Measurements from ENCODE around the gene DCTN4.

DNA sequence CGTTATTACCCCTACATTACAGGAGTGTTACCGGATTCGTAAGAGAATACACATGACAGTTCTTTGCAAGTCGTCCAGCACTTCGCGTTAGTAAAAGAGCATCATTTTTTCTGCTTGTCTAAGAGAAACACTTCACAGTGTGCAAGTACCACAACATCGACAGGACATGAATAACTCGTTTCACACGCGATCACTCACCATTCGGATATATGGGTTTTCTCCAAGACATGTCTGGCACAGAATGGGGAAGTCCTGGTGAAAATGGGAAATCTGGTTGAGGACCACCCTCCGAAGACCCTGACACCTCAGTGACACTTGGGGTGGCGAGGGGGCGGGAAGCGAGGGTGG lies 58.6 kb downstream of the DCTN4 start:
- TF ChIP-seq ZNF551 (CRISPR knock-in tag; IDR thresholded peaks at IDR 0.05) = no peak
- TF ChIP-seq, protein P1, sequence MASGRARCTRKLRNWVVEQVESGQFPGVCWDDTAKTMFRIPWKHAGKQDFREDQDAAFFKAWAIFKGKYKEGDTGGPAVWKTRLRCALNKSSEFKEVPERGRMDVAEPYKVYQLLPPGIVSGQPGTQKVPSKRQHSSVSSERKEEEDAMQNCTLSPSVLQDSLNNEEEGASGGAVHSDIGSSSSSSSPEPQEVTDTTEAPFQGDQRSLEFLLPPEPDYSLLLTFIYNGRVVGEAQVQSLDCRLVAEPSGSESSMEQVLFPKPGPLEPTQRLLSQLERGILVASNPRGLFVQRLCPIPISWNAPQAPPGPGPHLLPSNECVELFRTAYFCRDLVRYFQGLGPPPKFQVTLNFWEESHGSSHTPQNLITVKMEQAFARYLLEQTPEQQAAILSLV (tag; IDR thresholded peaks at IDR 0.05) = no peak
- TF ChIP-seq, protein P2, sequence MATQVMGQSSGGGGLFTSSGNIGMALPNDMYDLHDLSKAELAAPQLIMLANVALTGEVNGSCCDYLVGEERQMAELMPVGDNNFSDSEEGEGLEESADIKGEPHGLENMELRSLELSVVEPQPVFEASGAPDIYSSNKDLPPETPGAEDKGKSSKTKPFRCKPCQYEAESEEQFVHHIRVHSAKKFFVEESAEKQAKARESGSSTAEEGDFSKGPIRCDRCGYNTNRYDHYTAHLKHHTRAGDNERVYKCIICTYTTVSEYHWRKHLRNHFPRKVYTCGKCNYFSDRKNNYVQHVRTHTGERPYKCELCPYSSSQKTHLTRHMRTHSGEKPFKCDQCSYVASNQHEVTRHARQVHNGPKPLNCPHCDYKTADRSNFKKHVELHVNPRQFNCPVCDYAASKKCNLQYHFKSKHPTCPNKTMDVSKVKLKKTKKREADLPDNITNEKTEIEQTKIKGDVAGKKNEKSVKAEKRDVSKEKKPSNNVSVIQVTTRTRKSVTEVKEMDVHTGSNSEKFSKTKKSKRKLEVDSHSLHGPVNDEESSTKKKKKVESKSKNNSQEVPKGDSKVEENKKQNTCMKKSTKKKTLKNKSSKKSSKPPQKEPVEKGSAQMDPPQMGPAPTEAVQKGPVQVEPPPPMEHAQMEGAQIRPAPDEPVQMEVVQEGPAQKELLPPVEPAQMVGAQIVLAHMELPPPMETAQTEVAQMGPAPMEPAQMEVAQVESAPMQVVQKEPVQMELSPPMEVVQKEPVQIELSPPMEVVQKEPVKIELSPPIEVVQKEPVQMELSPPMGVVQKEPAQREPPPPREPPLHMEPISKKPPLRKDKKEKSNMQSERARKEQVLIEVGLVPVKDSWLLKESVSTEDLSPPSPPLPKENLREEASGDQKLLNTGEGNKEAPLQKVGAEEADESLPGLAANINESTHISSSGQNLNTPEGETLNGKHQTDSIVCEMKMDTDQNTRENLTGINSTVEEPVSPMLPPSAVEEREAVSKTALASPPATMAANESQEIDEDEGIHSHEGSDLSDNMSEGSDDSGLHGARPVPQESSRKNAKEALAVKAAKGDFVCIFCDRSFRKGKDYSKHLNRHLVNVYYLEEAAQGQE (IDR thresholded peaks at IDR 0.05; ENCODE audit: borderline replicate concordance) = no peak
- TF ChIP-seq, protein P2 (CRISPR knock-in tag; IDR thresholded peaks at IDR 0.05; ENCODE audit: low read depth) = no peak
- TF ChIP-seq PHB (CRISPR knock-in tag; IDR thresholded peaks at IDR 0.05) = no peak
- TF ChIP-seq TAF1 (IDR thresholded peaks at IDR 0.05; ENCODE audit: control insufficient read depth, extremely low read depth, insufficient read depth, low read length, severe bottlenecking) = no peak
- TF ChIP-seq EP300 (IDR thresholded peaks at IDR 0.05; ENCODE audit: low read length) = no peak
- TF ChIP-seq TCF3 (CRISPR knock-in tag; IDR thresholded peaks at IDR 0.05) = no peak
- TF ChIP-seq KDM5B (IDR thresholded peaks at IDR 0.05; ENCODE audit: insufficient replicate concordance, low read depth, low read length) = no peak
- no peak for TF ChIP-seq FOXM1 (IDR thresholded peaks at IDR 0.05; ENCODE audit: low read depth)
- TF ChIP-seq FOXM1 (CRISPR knock-in tag; IDR thresholded peaks at IDR 0.05; ENCODE audit: low read depth) = no peak
- no peak for TF ChIP-seq RAD21 (CRISPR knock-in tag; conservative IDR thresholded peaks at IDR 0.05 in 1 of 2, IDR thresholded peaks at IDR 0.05 in 1 of 2)
- TF ChIP-seq HCFC1 (IDR thresholded peaks at IDR 0.05; ENCODE audit: low read depth, low read length) = no peak
- TF ChIP-seq POLR2A (conservative IDR thresholded peaks at IDR 0.05) = no peak
